Activated CD4-positive, CD25-positive, alpha-beta regulatory T cell treated with anti-CD3 and anti-CD28 coated beads, Interleukin-2, amount 50 U/mL, for 24 hours (primary cell): ENCODE measurements around the gene CMTM6.

Experiments
- ATAC-seq, 2 donors: fragments of 150-1000 bp; cut with Tn5 transposase; one replicate each; pipeline ENCODE4 v1.10.0; 2021; ENCODE audit warnings: mild to moderate bottlenecking in 1 of 2, moderate library complexity in 1 of 2

The CMTM6 gene

DNA sequence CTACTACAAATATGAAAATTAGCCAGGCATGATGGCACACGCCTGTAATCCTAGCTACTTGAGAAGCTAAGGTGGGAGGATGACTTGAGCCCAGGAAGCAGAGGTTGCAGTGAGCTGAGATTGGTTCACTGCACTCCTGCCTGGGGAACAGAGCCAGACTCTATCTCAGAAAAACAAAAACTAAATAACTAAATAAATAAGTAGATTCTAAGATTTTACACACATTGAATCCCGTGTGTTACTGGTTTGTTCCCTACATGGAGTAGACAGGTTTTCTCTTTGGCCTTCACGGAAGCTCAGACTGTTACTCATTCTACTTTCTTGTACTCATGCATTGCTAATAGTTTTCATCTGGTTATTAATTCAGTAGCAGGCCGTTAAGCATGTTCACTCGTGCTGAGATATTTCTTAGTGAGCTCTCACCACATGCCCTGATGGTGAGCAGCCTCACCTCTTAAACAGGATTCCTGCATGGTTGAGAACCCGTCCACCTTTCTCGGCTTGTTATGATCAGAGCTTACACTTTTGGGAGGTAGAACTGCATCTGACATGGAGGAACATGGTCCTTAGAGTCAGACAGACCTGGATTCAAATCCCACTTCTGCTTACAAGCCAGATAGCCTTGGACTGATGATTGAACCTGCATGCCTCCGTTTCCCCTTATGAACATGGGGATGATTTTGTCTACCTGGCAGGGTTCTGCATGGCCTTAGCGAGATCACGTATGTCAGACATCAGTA, 61.9 kb downstream of the CMTM6 start:
- no peak for ATAC-seq

DNA sequence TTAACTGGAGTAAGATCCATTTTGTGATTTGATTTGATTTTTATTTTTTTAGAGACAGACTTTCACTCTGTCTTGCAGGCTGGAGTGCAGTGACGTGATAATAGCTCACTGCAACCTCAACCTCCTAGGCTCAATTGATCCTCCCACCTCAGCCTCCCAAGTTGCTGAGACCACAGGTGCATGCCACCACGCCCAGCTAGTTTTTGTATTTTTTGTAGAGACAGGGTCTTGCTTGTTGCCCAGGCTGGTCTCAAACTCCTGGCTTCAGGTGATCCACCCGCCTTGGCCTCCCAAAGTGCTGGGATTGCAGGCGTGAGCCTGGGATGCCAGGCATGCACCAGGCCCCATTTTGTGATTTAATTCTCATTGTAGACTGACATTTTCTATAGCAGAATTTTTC, 63.2 kb downstream of the CMTM6 start:
- ATAC-seq, result peak; percentile 8 to 33

DNA sequence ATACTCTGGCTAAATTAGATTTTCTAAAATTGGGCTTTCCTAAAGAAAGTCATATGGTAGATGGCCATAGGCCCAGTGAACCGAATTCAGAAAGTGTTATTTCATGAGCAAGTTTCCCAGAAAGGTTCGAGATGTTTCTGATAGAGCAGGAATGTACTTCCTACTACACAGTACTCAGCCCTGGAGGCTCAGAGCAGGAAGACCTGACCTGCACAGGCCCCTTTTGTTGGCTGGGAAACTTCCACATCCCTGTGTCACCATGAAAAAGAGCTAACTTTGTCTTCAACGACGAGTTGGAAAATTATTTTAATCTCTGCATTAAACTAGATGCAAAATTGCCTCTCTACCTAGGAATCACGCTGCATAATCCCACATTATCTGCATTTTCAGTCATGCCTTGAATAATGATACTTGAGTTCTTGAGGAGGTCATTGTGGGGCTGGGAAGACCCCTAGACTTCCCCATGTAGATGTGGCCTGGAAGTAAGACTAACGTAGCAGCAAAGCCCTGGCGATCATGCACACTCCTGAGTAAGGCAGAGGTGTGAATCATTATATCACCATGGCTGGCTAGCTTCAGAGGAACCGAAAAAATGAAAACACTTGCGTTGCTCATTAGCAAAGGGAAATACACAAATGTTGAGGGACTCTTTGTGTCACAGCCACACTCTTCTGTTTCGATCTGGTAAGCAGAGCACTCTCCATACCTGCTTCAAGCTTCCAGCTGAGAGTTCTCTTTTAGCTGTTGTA, 63.9 kb downstream of the CMTM6 start:
- peak; percentile 94 for ATAC-seq

DNA sequence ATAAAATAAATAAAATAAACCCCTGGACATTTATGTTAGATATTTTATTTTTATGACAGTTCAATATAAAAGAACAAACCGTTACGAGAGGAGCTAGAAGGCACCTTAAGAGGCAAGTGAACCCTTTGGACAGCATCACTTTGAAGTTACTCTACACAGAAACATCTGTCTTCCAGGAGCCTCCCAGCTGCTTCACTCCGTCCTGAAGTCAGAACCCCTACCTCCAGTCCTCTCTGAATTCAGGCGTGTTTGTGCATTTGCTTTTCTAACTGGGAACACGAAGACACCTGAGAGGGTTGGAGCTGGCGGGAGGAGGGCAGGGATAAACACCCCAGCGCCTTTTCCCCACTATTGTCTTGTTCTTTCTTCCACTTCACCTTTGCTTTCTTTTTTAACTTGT, 64.8 kb downstream of the CMTM6 start:
- ATAC-seq, result no peak

DNA sequence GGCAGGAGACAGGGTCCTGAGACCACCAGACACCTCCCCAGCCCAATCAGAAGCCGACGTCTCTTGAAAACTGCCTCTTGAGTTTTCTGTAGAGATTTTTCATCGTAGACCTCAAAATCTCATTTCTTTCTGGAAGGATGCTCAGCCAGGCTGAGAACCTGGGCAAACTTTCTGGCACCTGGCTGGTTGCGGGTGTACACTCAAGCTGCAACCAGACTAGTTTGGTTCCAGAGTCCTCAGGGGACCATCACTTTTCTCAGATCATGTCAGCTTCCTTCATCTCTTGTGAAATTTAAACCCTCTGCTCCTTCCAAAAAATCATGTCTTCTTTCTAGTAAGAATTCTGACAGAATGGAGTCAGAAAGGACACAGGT, 65.8 kb downstream of the CMTM6 start:
- no peak for ATAC-seq

DNA sequence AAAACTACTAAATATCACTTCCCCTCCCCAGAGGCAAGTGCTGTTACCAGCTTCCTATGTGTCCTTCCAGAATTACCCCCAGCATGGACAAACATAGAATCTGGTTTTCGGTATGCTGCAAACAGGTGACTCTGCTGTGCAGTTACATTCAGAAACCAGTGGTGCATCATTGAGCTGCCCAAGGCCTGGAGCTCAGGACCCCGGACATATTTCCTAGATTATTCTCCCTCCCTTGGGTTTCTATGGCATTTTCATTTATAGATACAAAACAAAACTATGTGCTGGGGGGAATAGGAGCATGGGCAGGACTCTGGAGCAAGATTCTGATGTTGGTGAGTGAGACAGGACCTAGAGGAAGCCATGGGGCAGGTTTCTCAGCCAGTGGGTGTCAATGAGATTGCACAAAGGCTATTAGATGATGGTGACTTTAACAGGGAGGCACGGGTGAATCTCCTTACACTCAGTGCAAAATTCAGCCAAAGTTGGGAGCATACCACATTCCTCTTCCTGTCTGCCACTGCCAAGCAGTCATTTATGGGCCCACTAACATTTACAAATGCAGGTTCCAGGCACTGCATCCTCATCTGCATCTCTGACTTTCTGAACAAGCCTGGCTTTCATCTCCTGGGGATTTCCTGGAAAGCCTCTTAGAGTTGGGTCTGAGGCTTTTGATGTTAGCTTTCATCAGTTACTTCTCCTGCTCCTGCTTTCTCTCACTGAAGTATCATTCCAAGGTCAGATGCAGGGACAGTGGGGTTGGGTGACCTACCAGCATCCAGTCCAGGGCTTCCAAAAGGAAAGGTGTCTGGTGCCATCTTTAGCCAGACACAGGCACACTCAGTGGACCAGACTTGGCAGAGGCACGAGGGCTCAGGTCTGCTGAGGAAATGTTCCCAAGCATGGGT, 66.5 kb downstream of the CMTM6 start:
- no peak for ATAC-seq

DNA sequence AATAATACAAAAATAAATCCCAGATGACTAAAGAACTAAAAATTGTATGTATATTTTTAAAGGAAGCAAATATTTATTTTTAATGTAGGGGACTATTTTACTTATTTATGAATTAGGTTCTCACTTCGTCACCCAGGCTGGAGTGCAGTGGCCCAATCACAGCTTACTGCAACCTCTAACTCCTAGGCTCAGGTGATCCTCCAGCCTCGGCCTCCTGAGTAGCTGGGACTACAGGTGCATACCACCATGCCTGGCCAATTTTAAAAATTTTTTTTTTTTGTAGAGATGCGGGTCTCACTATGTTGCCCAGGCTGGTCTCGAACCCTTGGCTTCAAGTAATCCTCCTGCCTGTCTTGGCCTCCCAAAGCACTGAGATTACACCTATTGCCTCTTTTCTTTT, 68.4 kb downstream of the CMTM6 start:
- no peak for ATAC-seq

DNA sequence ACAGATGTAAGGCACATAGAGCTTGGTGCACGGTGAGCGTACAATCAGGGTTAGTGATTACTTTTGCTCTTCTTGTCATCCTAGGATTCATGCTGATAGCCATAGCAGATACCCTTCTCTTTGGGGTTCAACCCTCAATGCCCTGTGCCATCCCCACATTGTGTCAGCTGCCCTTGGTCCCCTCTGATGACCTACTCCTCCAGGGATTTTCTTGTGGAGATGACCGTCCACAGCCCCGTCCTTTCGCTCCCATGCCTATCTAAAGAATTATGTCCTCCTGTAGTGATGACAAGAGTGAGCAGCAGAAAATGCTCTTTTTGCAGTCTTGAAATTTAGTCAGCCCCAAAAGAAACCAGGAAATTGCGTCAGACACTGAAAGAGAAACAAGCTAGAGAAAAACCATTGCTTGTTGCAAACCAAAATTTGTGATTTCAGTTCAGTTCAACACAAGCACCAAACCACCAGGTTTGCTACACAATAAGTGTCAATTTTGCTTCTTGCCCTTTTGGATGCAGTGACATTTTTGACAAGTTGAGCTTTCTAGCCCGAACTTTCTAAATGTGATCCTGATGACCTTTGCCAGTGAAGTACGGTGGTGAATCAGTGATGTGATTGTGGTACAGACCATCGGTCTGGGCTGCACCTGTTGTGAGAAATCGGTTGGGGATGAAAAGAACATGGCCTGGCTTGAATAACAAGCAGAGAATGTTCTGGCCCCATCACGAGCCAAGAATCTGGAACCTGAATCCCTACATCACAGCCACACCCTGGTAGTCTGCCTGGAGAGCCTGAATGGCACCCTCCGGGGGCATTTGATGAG, 69.7 kb downstream of the CMTM6 start:
- peak; percentile 62 for ATAC-seq

DNA sequence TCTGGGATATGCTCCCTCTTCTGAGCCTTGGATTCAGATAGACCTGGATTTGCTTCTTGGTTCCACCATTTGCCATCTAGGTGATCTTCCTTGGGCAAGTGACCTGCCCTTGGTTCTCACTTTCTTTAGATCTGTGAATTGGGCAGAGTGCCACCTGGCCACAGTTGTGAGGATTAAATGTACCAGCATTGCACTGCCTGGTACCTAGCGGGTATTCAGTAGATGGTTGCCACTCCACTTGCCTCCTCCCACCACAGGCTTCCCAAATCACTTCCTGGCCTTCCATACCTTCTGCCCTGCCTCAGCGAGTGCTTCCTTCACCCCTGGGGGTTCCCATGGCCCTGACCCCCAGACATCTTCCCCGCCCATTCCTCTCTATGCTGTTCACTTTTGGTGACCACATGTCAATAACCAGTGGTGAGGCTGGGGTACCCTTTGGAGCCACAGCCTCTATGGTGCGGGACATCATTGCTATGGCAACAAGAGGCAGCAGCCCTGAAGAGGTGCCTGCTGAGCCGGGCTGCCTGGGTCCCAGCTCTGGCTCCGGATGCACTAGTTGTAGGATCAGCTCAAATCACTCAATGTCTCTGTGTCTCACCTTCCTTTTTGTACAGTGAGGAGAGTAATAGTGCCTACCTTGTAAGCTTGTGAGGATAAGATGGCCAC, 70.5 kb downstream of the CMTM6 start:
- peak in 1 of 2 donors; percentile 4 for ATAC-seq

DNA sequence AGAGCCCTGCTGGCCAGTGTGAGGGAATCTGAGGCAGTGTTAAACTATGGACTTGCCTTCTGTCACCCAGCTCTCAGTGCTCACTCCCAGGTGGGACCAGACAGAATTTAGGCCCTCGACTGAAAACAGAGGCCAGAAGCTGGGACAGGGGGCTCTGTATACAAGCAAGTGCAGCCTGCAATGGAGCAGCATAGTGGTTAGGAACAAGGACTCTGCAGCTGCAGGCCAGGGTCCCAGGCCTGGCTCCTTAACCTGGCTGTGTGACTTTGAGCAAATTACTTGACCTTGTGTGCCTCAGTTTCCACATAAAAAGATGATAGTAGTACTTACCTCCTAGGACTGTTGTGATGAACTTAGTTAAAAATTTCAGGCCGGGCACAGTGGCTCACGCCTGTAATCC, 71.2 kb downstream of the CMTM6 start:
- ATAC-seq, result no peak
